ENCODE measurements around the gene MEI4.

MEI4 gene

DNA sequence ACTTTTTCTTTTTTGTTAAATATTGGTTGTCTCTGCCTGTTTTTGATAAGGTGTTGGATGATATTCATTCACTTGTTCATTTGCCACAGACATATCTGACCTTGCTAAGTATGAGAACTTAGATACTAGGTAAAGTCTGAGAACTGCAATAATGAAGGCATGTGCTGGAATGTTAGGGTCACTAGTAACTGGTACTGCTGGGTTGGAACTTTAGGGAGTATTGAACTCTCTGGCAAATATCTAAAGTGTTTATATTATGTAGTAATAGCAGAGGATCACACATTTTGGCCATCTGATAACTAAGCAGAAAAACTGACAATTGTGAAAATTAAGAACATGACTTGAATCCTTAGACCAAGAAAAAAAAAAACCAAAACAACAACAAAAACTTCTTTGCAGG is 162.7 kb downstream of the MEI4 start:
- H3K27ac ChIP-seq (ENCODE audit: low read depth, low read length), result no peak overlapping the region
- no peak overlapping the region for H3K14ac ChIP-seq (ENCODE audit: low read length)
- no peaks in the 10 kb centered on the region for H3K9me3 ChIP-seq (ENCODE audit: insufficient read depth, low read depth, low read length)

DNA sequence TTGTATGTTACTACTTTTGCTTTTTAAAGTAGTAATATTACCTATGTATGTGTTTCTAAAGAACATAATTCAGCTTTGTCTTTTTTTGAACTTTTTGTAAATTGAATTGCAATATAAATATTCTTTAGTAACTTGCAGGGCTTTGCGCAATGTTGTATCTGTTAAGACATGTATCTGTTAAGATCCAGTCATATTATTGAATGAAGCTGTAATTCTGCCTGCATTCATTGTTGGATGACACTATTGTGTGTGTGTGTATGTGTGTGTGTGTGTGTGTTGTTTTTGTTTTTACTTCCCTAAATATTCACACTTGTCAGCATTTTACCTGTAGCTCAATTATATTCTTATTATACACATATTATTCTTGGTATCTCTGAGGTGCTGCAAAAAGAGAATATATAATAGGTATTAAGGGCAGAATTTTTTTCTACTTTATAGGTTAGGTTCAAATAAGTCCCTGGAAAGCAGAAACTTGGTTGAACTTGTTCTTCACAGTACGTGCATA is 164.0 kb downstream of the MEI4 start:
- Histone ChIP-seq H3K79me2 (ENCODE audit: control insufficient read depth, insufficient read depth, low read length, poor library complexity) (no peaks in the 10 kb centered on the region), H2BK120ac (ENCODE audit: insufficient read depth, low read length, poor library complexity) (no peak overlapping the region), H3K14ac (ENCODE audit: low read length) (no peak overlapping the region), H3K27me3 (ENCODE audit: insufficient read depth, low read length) (no peaks in the 10 kb centered on the region), H3K27ac (ENCODE audit: low read depth, low read length) (no peak overlapping the region), H3K4me2 (ENCODE audit: low read length) (no peak overlapping the region), H4K8ac (ENCODE audit: low read depth, low read length) (no peak overlapping the region), H2BK5ac (ENCODE audit: low read depth, low read length, poor library complexity) (no peak overlapping the region), H4K12ac (ENCODE audit: low read depth, low read length) (no peak overlapping the region), H3K4ac (ENCODE audit: low read depth, low read length) (no peak overlapping the region), H3K9me3 (ENCODE audit: insufficient read depth, low read depth, low read length) (no peaks in the 10 kb centered on the region), H2AFZ (ENCODE audit: insufficient read depth, low read length, poor library complexity) (no peak overlapping the region), H3K4me3 (ENCODE audit: low read depth, low read length) (no peak overlapping the region), H3K36me3 (ENCODE audit: control insufficient read depth in 1 of 2, insufficient read depth in 2 of 2, low read length in 2 of 2) (no peaks in the 10 kb centered on the region), H3K9ac (ENCODE audit: low read length) (no peak overlapping the region), H3K4me1 (ENCODE audit: control insufficient read depth in 1 of 2, insufficient read depth in 2 of 2, low read length in 2 of 2) (no peaks in the 10 kb centered on the region), H3K18ac (ENCODE audit: low read length) (no peak overlapping the region), H2BK12ac (ENCODE audit: low read length) (no peak overlapping the region), H2AK5ac (ENCODE audit: low read length) (no peak overlapping the region), H4K91ac (ENCODE audit: low read depth, low read length) (no peak overlapping the region), H3K79me1 (ENCODE audit: low read length) (no peaks in the 10 kb centered on the region), H3K23ac (ENCODE audit: low read length) (no peak overlapping the region)
- DNase-seq, result no peak
- WGBS (ENCODE audit: extremely low coverage, insufficient coverage, insufficient read length), result no CpG with 5 or more reads among the region's 2 CpGs

More for the DNA sequence above, 162.7 kb downstream of the MEI4 start:
- Histone ChIP-seq H3K4me1 (ENCODE audit: control insufficient read depth in 1 of 2, insufficient read depth in 2 of 2, low read length in 2 of 2) (no peaks in the 10 kb centered on the region), H3K79me2 (ENCODE audit: control insufficient read depth, insufficient read depth, low read length, poor library complexity) (no peaks in the 10 kb centered on the region), H2AK5ac (ENCODE audit: low read length) (no peak overlapping the region), H3K4ac (ENCODE audit: low read depth, low read length) (no peak overlapping the region), H3K79me1 (ENCODE audit: low read length) (no peaks in the 10 kb centered on the region), H4K8ac (ENCODE audit: low read depth, low read length) (no peak overlapping the region), H3K4me2 (ENCODE audit: low read length) (no peak overlapping the region), H2BK12ac (ENCODE audit: low read length) (no peak overlapping the region), H3K18ac (ENCODE audit: low read length) (no peak overlapping the region), H2BK5ac (ENCODE audit: low read depth, low read length, poor library complexity) (no peak overlapping the region), H4K91ac (ENCODE audit: low read depth, low read length) (no peak overlapping the region), H2AFZ (ENCODE audit: insufficient read depth, low read length, poor library complexity) (no peak overlapping the region), H2BK120ac (ENCODE audit: insufficient read depth, low read length, poor library complexity) (no peak overlapping the region), H4K12ac (ENCODE audit: low read depth, low read length) (no peak overlapping the region), H3K27me3 (ENCODE audit: insufficient read depth, low read length) (no peaks in the 10 kb centered on the region), H3K9ac (ENCODE audit: low read length) (no peak overlapping the region), H3K23ac (ENCODE audit: low read length) (no peak overlapping the region), H3K36me3 (ENCODE audit: control insufficient read depth in 1 of 2, insufficient read depth in 2 of 2, low read length in 2 of 2) (no peaks in the 10 kb centered on the region), H3K4me3 (ENCODE audit: low read depth, low read length) (no peak overlapping the region)
- no peak for DNase-seq

DNA sequence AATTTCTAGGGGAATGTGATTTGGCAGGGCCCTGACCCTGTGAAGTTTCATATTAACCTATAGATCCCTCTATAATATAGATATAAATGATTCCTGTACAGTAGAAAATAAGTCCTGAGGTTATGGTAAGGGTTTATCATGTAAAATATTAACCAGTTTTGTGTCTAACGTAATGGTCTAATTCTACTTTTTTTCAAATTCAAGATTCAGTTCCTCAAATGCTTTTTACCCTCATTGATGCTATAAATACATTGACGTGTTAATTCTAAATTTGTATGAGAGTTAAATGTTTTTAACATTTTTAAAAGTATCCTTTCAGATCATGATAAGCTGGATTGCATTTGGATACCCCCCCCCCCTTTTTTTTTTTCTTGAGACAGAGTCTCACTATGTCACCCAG is 169.4 kb downstream of the MEI4 start:
- no peak for DNase-seq
- H2BK120ac ChIP-seq (ENCODE audit: insufficient read depth, low read length, poor library complexity), result no peak overlapping the region
- no peak overlapping the region for H2BK5ac ChIP-seq (ENCODE audit: low read depth, low read length, poor library complexity)
- H3K79me2 ChIP-seq (ENCODE audit: control insufficient read depth, insufficient read depth, low read length, poor library complexity), result no peaks in the 10 kb centered on the region
- no peak overlapping the region for H2AK5ac ChIP-seq (ENCODE audit: low read length)
- H4K8ac ChIP-seq (ENCODE audit: low read depth, low read length), result no peak overlapping the region
- H3K9ac ChIP-seq (ENCODE audit: low read length), result no peak overlapping the region
- H3K18ac ChIP-seq (ENCODE audit: low read length), result no peak overlapping the region
- no peak overlapping the region for H3K4ac ChIP-seq (ENCODE audit: low read depth, low read length)
- H2AFZ ChIP-seq (ENCODE audit: insufficient read depth, low read length, poor library complexity), result no peak overlapping the region
- H3K23ac ChIP-seq (ENCODE audit: low read length), result no peak overlapping the region
- H3K36me3 ChIP-seq (ENCODE audit: control insufficient read depth in 1 of 2, insufficient read depth in 2 of 2, low read length in 2 of 2), result no peaks in the 10 kb centered on the region
- H3K4me3 ChIP-seq (ENCODE audit: low read depth, low read length), result no peak overlapping the region
- no peak overlapping the region for H3K4me2 ChIP-seq (ENCODE audit: low read length)
- no peak overlapping the region for H3K14ac ChIP-seq (ENCODE audit: low read length)
- no peak overlapping the region for H2BK12ac ChIP-seq (ENCODE audit: low read length)
- H3K27me3 ChIP-seq (ENCODE audit: insufficient read depth, low read length), result no peaks in the 10 kb centered on the region
- H3K4me1 ChIP-seq (ENCODE audit: control insufficient read depth in 1 of 2, insufficient read depth in 2 of 2, low read length in 2 of 2), result no peaks in the 10 kb centered on the region
- H3K27ac ChIP-seq (ENCODE audit: low read depth, low read length), result no peak overlapping the region
- H3K79me1 ChIP-seq (ENCODE audit: low read length), result no peaks in the 10 kb centered on the region
- no peak overlapping the region for H4K91ac ChIP-seq (ENCODE audit: low read depth, low read length)
- H3K9me3 ChIP-seq (ENCODE audit: insufficient read depth, low read depth, low read length), result no peaks in the 10 kb centered on the region
- no CpG with 5 or more reads among the region's 2 CpGs for WGBS (ENCODE audit: extremely low coverage, insufficient coverage, insufficient read length)
- H4K12ac ChIP-seq (ENCODE audit: low read depth, low read length), result no peak overlapping the region

DNA sequence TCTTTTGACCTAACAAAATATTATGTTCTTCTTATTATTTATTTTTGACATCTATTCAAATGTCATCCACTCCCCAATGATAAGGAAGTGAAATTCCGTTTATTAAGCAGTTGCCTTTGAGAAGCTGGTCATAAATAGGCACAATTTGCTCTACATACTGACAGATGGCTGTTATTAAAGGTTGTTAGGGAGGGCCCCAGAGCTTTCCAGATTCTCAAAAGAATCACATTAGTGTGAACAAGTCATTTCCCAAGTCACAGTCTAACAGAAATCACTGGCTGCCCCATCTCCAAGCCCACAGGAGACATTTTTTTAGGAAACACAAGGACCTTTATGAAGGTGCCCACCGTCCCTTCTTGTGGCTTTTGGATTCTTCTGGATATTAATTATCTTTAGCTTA is 172.4 kb downstream of the MEI4 start:
- no peak overlapping the region for H2AFZ ChIP-seq (ENCODE audit: insufficient read depth, low read length, poor library complexity)
- no peak overlapping the region for H2AK5ac ChIP-seq (ENCODE audit: low read length)
- no peak overlapping the region for H4K12ac ChIP-seq (ENCODE audit: low read depth, low read length)
- no CpG with 5 or more reads among the region's 2 CpGs for WGBS (ENCODE audit: extremely low coverage, insufficient coverage, insufficient read length)
- no peak overlapping the region for H3K4me2 ChIP-seq (ENCODE audit: low read length)
- no peak overlapping the region for H2BK12ac ChIP-seq (ENCODE audit: low read length)
- H3K36me3 ChIP-seq (ENCODE audit: control insufficient read depth in 1 of 2, insufficient read depth in 2 of 2, low read length in 2 of 2), result no peaks in the 10 kb centered on the region
- H3K79me1 ChIP-seq (ENCODE audit: low read length), result no peaks in the 10 kb centered on the region
- no peak overlapping the region for H3K4me3 ChIP-seq (ENCODE audit: low read depth, low read length)
- H4K91ac ChIP-seq (ENCODE audit: low read depth, low read length), result no peak overlapping the region
- no peaks in the 10 kb centered on the region for H3K27me3 ChIP-seq (ENCODE audit: insufficient read depth, low read length)
- H3K9ac ChIP-seq (ENCODE audit: low read length), result no peak overlapping the region
- no peak overlapping the region for H3K23ac ChIP-seq (ENCODE audit: low read length)
- H3K9me3 ChIP-seq (ENCODE audit: insufficient read depth, low read depth, low read length), result no peaks in the 10 kb centered on the region
- H3K14ac ChIP-seq (ENCODE audit: low read length), result no peak overlapping the region
- H4K8ac ChIP-seq (ENCODE audit: low read depth, low read length), result no peak overlapping the region
- H2BK5ac ChIP-seq (ENCODE audit: low read depth, low read length, poor library complexity), result no peak overlapping the region
- no peak overlapping the region for H2BK120ac ChIP-seq (ENCODE audit: insufficient read depth, low read length, poor library complexity)
- no peak overlapping the region for H3K4ac ChIP-seq (ENCODE audit: low read depth, low read length)
- no peak overlapping the region for H3K18ac ChIP-seq (ENCODE audit: low read length)
- H3K4me1 ChIP-seq (ENCODE audit: control insufficient read depth in 1 of 2, insufficient read depth in 2 of 2, low read length in 2 of 2), result no peaks in the 10 kb centered on the region
- no peak for DNase-seq
- H3K27ac ChIP-seq (ENCODE audit: low read depth, low read length), result no peak overlapping the region
- H3K79me2 ChIP-seq (ENCODE audit: control insufficient read depth, insufficient read depth, low read length, poor library complexity), result no peaks in the 10 kb centered on the region

All from trophoblast cell (in vitro differentiated cells and primary cell).